SK-N-SH treated with all-trans-retinoic acid at 6 μM for 48 hours (cell line): ENCODE data around the gene BMPR1B.
A peak's percentile ranks its signal among the peaks of the same experiment; 100 is the strongest.
"Not testable (repeated sequence)": the region's sequence is repeated elsewhere in the genome, so short reads cannot be mapped to it uniquely, and the experiment has no call there.

Source experiments
- ATAC-seq: fragments of 200-7000 bp; cut with Tn5 transposase; 3 replicates; pipeline ENCODE4 v1.9.1; 2020; ENCODE audit warnings: mild to moderate bottlenecking, moderate library complexity
- ARNTL ChIP-seq: fragments of 450-650 bp; formaldehyde crosslinking; IDR thresholded peaks from 2 replicates; pipeline ENCODE4 v1.5.0; 2020; ENCODE audit warnings: low read depth, mild to moderate bottlenecking, moderate library complexity, borderline replicate concordance
- BACH2 ChIP-seq: fragments of 250-450 bp; sonication (Bioruptor Pico); IDR thresholded peaks from 2 replicates; pipeline ENCODE4 v1.9.0; 2021; ENCODE audit warnings: mild to moderate bottlenecking, borderline replicate concordance
- CSRNP3 ChIP-seq: fragments of 250-450 bp; sonication (Bioruptor Pico); IDR thresholded peaks from 2 replicates; pipeline ENCODE4 v1.5.1; 2021; ENCODE audit warnings: mild to moderate bottlenecking, moderate library complexity
- ESRRG ChIP-seq: fragments of 250-450 bp; sonication (Bioruptor Pico); IDR thresholded peaks from 2 replicates; pipeline ENCODE4 v1.6.1; 2021; ENCODE audit warnings: mild to moderate bottlenecking
- GLIS3 ChIP-seq: fragments of 250-450 bp; sonication (Bioruptor Pico); IDR thresholded peaks from 2 replicates; pipeline ENCODE4 v1.5.0; 2020; ENCODE audit warnings: mild to moderate bottlenecking, moderate library complexity
- ISL1 ChIP-seq: fragments of 250-450 bp; sonication (Bioruptor Pico); IDR thresholded peaks from 2 replicates; pipeline ENCODE4 v2.1.2; 2022; ENCODE audit warnings: mild to moderate bottlenecking, moderate library complexity
- OSR1 ChIP-seq: fragments of 250-450 bp; sonication (Bioruptor Pico); IDR thresholded peaks from 2 replicates; pipeline ENCODE4 v1.8.0; 2022; ENCODE audit warnings: moderate library complexity, mild to moderate bottlenecking, inconsistent platforms
- PATZ1 ChIP-seq: fragments of 250-450 bp; sonication (Bioruptor Pico); IDR thresholded peaks from 2 replicates; pipeline ENCODE4 v1.8.0; 2020; ENCODE audit warnings: mild to moderate bottlenecking, moderate library complexity, borderline replicate concordance
- PPARA ChIP-seq: fragments of 250-450 bp; sonication (Bioruptor Pico); IDR thresholded peaks from 2 replicates; pipeline ENCODE4 v1.5.0; 2020; ENCODE audit warnings: mild to moderate bottlenecking, borderline replicate concordance
- RARB ChIP-seq: fragments of 250-450 bp; sonication (Bioruptor Pico); IDR thresholded peaks from 2 replicates; pipeline ENCODE4 v1.8.0; 2021; ENCODE audit warnings: mild to moderate bottlenecking, moderate library complexity
- TCF4 ChIP-seq: fragments of 250-450 bp; sonication (Bioruptor Pico); IDR thresholded peaks from 2 replicates; pipeline ENCODE4 v1.8.0; 2021; ENCODE audit warnings: mild to moderate bottlenecking, moderate library complexity, borderline replicate concordance
- TOX ChIP-seq: fragments of 250-450 bp; sonication (Bioruptor Pico); IDR thresholded peaks from 2 replicates; pipeline ENCODE4 v1.8.0; 2021; ENCODE audit warnings: mild to moderate bottlenecking, moderate library complexity, borderline replicate concordance
- TSHZ2 ChIP-seq: fragments of 250-450 bp; sonication (Bioruptor Pico); IDR thresholded peaks from 2 replicates; pipeline ENCODE4 v1.5.0; 2020; ENCODE audit warnings: mild to moderate bottlenecking, moderate library complexity
- ZC3H10 ChIP-seq: fragments of 250-450 bp; sonication (Bioruptor Pico); IDR thresholded peaks from 2 replicates; pipeline ENCODE4 v1.5.1; 2021; ENCODE audit warnings: mild to moderate bottlenecking, moderate library complexity
- ZFP3 ChIP-seq: fragments of 250-450 bp; sonication (Bioruptor Pico); IDR thresholded peaks from 2 replicates; pipeline ENCODE4 v1.5.0; 2020; ENCODE audit warnings: mild to moderate bottlenecking, moderate library complexity
- ZFP30 ChIP-seq: fragments of 450-650 bp; formaldehyde crosslinking; IDR thresholded peaks from 2 replicates; pipeline ENCODE4 v1.5.0; 2022; ENCODE audit warnings: mild to moderate bottlenecking, moderate library complexity
- ZNF565 ChIP-seq: fragments of 450-650 bp; formaldehyde crosslinking; conservative IDR thresholded peaks from 2 replicates; pipeline ENCODE4 v1.5.0; 2020; ENCODE audit warnings: low read depth, mild to moderate bottlenecking, moderate library complexity
- ZNF70 ChIP-seq: fragments of 450-650 bp; formaldehyde crosslinking; IDR thresholded peaks from 2 replicates; pipeline ENCODE4 v1.5.0; 2020; ENCODE audit warnings: mild to moderate bottlenecking, moderate library complexity
- ZNF8 ChIP-seq: fragments of 450-650 bp; formaldehyde crosslinking; IDR thresholded peaks from 2 replicates; pipeline ENCODE4 v1.5.0; 2020; ENCODE audit warnings: mild to moderate bottlenecking, moderate library complexity
- TF ChIP-seq, protein P1 (sequence below): fragments of 250-450 bp; sonication (Bioruptor Pico); IDR thresholded peaks from 2 replicates; pipeline ENCODE4 v1.8.0; 2021; ENCODE audit warnings: low read depth, mild to moderate bottlenecking, moderate library complexity, borderline replicate concordance

BMPR1B gene

GRCh38 chr4:94826206-94826605 lies 68.5 kb downstream of the BMPR1B start:
- TF ChIP-seq TCF4 (0 out of 2 replicates have a peak, but pooled peaks have one; percentile 18), ZNF565 (CRISPR knock-in tag) (no peak)
- no peak for ATAC-seq

DNA sequence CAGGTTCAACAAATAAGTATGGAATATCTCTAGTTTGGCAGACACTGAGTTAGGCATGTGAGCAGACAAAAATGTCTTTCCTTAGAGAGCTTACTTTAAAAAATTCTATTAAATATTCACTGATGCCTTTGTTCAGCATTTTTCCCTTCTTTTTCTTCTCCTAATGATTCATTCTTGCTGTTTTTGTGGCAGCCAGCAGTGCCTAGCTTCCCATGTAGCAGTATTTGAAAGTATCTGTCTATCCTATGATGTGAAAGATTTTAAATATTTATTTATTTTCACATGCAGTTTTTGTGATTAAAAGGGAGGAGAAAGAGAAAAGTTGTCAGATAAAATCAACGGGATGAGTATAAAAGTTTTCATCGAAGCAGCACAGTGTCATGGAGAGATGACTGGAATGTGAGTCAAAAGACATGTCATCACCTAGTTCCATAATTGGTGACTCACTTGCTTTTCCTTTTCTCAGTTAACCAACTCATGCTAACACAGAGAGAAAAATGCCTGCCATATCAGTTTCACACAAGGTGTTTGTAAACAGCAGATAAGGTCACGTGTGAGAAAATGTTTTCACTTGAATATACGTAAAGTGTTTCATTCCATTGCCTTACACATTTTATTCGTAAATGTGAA lies 69.8 kb downstream of the BMPR1B start:
- peak; percentile 95 for ATAC-seq
- TF ChIP-seq ISL1 (CRISPR knock-in tag) (peak; percentile 58), ZNF565 (CRISPR knock-in tag) (no peak)
- TF ChIP-seq, all 23 proteins: peak for 1

GRCh38 chr4:94828882-94829281 lies 71.1 kb downstream of the BMPR1B start:
- ATAC-seq: no peak
- TF ChIP-seq TSHZ2 (CRISPR knock-in tag) (no peak), ZC3H10 (CRISPR knock-in tag) (no peak), ZNF70 (CRISPR knock-in tag) (no peak), BACH2 (no peak), ARNTL (CRISPR knock-in tag) (no peak), ZNF8 (CRISPR knock-in tag) (no peak), ZFP30 (CRISPR knock-in tag) (no peak), ZFP3 (CRISPR knock-in tag) (no peak), PPARA (CRISPR knock-in tag) (no peak), OSR1 (CRISPR knock-in tag) (no peak), ESRRG (no peak), TCF4 (no peak), GLIS3 (no peak), CSRNP3 (CRISPR knock-in tag) (no peak), PATZ1 (no peak), TOX (CRISPR knock-in tag) (no peak), RARB (CRISPR knock-in tag) (no peak), ISL1 (CRISPR knock-in tag) (no peak)
- TF ChIP-seq, all 23 proteins: peak for 0

DNA sequence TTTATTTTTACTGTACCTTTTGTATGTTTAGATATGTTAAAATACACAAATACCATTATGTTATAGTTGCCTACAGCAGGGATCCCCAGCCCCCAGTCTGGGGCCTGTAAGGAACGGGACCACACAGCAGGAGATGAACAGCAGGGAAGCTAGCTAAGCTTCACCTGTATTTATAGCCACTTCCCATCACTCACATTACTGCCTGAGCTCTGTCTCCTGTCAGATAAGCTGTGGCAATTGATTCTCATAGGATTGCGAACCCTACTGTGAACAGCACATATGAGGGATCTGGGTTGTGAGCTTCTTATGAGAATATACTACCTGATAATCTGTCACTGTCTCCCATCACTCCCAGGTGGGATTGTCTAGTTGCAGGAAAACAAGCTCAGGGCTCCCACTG lies 73.9 kb downstream of the BMPR1B start:
- TF ChIP-seq ISL1 (CRISPR knock-in tag): no peak
- TF ChIP-seq TOX (CRISPR knock-in tag): no peak
- TF ChIP-seq, protein P1, sequence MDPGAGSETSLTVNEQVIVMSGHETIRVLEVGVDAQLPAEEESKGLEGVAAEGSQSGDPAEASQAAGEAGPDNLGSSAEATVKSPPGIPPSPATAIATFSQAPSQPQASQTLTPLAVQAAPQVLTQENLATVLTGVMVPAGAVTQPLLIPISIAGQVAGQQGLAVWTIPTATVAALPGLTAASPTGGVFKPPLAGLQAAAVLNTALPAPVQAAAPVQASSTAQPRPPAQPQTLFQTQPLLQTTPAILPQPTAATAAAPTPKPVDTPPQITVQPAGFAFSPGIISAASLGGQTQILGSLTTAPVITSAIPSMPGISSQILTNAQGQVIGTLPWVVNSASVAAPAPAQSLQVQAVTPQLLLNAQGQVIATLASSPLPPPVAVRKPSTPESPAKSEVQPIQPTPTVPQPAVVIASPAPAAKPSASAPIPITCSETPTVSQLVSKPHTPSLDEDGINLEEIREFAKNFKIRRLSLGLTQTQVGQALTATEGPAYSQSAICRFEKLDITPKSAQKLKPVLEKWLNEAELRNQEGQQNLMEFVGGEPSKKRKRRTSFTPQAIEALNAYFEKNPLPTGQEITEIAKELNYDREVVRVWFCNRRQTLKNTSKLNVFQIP (CRISPR knock-in tag): no peak
- no peak for TF ChIP-seq ESRRG
- TF ChIP-seq, all 23 proteins: peak for 0
- no peak for ATAC-seq

GRCh38 chr4:94832329-94832728 lies 74.6 kb downstream of the BMPR1B start:
- ATAC-seq: not testable (repeated sequence)
